K562 treated with DMSO at 1 percent for 24 hours (cell line): Measurements from ENCODE around the gene G6PC3. TPM values are rescaled to one million over a fixed set of nuclear protein-coding genes. Genes with fewer than 3 reads are reported as not detected.

Experiments used
- total RNA-seq: library from RNA; unstranded; fragments of 300-600 nt; gene quantifications from 2 replicates; pipeline ENCODE4 v1.2.3, GENCODE V29; 2022; ENCODE audit warnings: low read depth; ENCODE audit not compliant: insufficient read depth

The G6PC3 gene, protein sequence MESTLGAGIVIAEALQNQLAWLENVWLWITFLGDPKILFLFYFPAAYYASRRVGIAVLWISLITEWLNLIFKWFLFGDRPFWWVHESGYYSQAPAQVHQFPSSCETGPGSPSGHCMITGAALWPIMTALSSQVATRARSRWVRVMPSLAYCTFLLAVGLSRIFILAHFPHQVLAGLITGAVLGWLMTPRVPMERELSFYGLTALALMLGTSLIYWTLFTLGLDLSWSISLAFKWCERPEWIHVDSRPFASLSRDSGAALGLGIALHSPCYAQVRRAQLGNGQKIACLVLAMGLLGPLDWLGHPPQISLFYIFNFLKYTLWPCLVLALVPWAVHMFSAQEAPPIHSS
- total RNA-seq, result 59.0 and 66.9 TPM in 2 replicates

DNA sequence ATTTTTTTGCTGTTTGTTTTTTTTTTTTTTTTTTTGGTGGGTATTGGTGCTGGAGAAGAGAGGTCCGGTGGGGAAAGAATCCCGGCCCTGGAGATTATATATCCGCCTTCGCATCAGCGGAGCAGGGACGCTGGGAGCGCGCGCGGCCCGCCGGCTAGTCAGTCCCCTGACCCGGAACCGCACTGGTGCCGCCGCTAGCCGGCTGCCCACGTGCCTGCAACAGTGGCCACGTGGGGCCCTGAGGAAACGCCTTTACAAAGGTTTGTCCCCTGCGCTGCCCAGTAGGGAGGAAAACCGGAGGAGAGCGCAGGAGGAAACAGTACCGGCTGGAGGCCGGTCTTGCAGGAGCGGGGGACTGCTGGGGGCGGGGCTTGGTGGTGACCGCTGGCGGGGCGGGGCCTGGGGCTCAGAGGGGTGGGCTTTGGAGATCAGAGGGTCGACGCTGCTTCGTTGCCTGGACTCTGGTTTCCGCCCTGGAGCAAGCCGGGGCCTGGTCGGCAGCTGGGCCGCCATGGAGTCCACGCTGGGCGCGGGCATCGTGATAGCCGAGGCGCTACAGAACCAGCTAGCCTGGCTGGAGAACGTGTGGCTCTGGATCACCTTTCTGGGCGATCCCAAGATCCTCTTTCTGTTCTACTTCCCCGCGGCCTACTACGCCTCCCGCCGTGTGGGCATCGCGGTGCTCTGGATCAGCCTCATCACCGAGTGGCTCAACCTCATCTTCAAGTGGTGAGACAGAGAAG, at the start of gene G6PC3:
Gene G6PC3, plus strand, starts transcription at position 281 of the 743 bp plus-strand sequence. Its CDS starts 231 bp downstream, at position 512.

DNA sequence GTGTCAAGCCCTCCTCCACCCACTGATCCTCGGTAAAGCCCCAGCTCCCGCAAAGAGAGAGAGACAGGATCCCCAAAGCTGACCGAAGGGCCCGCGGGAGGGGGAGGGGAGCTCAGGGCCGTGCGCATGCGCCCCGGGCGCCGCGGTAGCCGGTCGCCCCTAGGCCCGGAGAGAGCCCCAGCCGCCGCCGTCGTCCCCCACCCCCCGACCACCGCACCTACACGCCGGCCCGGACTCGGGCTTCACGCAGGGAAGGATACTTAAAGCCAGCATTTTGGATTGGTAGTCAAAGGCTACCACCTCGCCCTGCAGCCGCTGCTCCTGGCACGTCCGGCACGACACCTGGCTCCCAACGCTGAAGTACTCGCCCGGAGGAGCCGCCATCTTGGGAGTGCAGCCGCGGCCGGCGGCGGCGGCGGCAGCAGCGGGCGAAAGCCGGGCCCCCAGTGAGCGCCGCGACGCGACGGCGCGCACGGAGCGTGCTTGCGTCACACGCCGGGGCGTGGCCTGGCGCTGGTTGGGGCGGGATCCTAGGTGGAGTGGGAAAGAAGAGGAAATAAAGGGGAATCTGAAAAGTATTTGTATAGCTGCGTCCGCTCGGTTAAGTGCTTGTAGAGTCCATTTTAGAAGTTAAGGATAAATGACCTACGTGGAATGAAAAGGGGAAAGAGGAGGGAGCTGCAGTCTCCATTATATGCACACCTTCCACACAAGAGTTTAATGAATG, 4.2 kb upstream of the G6PC3 start, which contains the start of gene LSM12:
Gene LSM12, minus strand, starts transcription at position 468 of the 727 bp plus-strand sequence. Its CDS starts 84 bp downstream, at position 384.

DNA sequence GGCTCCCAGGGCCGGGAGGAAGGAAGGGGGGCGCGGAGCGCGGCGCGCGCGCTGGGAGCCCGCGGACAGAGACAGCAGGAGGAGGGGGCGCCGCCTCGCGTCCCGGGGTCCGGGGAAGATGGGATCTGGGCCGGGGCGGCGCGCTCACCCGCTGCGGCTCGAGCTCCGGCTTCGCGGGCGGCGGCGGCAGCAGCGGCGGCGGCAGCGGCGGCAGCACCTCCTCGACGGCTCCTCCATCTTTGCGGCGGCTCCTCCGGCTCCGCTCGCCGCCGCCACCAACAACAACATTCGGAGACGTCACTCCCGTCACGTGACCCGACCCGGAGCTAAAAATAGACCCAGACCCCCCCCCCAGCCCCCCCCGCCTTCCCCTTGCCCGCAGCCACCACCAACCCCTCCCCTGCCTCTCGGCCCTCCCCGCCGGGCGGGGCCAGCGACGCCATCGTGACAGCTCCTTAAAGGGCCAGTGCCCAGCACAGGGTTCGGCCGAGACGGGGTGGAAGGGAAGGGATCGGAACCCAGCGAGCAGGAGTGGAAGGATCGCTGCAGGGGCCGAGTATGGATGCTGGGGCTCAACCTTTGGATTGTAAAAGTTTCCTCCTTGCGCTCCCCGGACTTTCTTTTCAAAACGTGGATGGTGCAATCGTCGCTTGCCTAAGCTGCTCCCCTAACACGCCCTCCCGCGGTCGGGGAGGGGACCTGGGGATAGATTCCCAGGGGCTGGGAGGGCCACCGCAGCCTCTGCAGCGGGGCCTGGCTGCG, 53.0 kb downstream of the G6PC3 start, which contains the start of gene HDAC5:
Gene HDAC5, minus strand, starts transcription at position 286 of the 762 bp plus-strand sequence. CDS start 6,126 bp downstream, outside the sequence.

Other genes starting within 250 kb of the G6PC3 start
- gene MPP3, start 237.6 kb upstream of the G6PC3 start, total RNA-seq, result 0.69 and 1.6 TPM in 2 replicates
- not detected in 2 replicates for gene CD300LG, start 223.6 kb upstream of the G6PC3 start, total RNA-seq
- gene MPP2, start 163.2 kb upstream of the G6PC3 start, total RNA-seq, result 0.22 and 0.24 TPM in 2 replicates
- not detected in 2 replicates for gene PPY, start 128.3 kb upstream of the G6PC3 start, total RNA-seq
- gene PYY, start 116.8 kb upstream of the G6PC3 start, total RNA-seq, result not detected in 2 replicates
- gene NAGS, start 66.1 kb upstream of the G6PC3 start, total RNA-seq, result 0.53 and 0.56 TPM in 2 replicates
- 51.1 and 53.9 TPM in 2 replicates for gene TMEM101, start 55.8 kb upstream of the G6PC3 start, total RNA-seq
- gene LSM12, start 4.1 kb upstream of the G6PC3 start, total RNA-seq, result 26.5 and 29.9 TPM in 2 replicates
- 59.0 and 61.9 TPM in 2 replicates for gene HDAC5, start 52.9 kb downstream of the G6PC3 start, total RNA-seq
- 15.4 and 17.5 TPM in 2 replicates for gene HROB, start 71.2 kb downstream of the G6PC3 start, total RNA-seq
- gene ASB16, start 100.0 kb downstream of the G6PC3 start, total RNA-seq, result 0.41 and 0.53 TPM in 2 replicates
- 31.6 and 34.0 TPM in 2 replicates for gene TMUB2, start 116.2 kb downstream of the G6PC3 start, total RNA-seq
- 50.7 and 54.3 TPM in 2 replicates for gene ATXN7L3, start 129.1 kb downstream of the G6PC3 start, total RNA-seq
- 51.2 and 52.5 TPM in 2 replicates for gene UBTF, start 148.9 kb downstream of the G6PC3 start, total RNA-seq
- 1.5 and 1.9 TPM in 2 replicates for gene SLC4A1, start 197.4 kb downstream of the G6PC3 start, total RNA-seq
- gene RUNDC3A, start 237.9 kb downstream of the G6PC3 start, total RNA-seq, result 0.30 TPM in 1 of 2 replicates, not detected in the other